Erythroblast (primary cell): ENCODE measurements around the gene GPS2.
A peak's percentile ranks its signal among the peaks of the same experiment; 100 is the strongest.
"Not testable (repeated sequence)": the region's sequence is repeated elsewhere in the genome, so short reads cannot be mapped to it uniquely, and the experiment has no call there.

ENCODE experiments used
- DNase-seq, 2 experiments: peaks; one replicate each; lab custom pipeline; 2025; lab: John Stamatoyannopoulos, UW
- GATA1 ChIP-seq: IDR thresholded peaks from 2 replicates; pipeline ENCODE4 v1.6.1; 2011; ENCODE audit warnings: low read depth, mild to moderate bottlenecking, control low read depth, low read length, moderate library complexity
- POLR2A ChIP-seq: IDR thresholded peaks from 2 replicates; pipeline ENCODE4 v1.6.1; 2011; ENCODE audit warnings: mild to moderate bottlenecking, low read length

GPS2 gene

GRCh38 chr17:7348478-7349242 is 33.5 kb upstream of the GPS2 start:
- TF ChIP-seq POLR2A (no peak), GATA1 (no peak)
- DNase-seq = no peak

- no peak for DNase-seq
- TF ChIP-seq GATA1 = no peak
- TF ChIP-seq POLR2A = no peak
Observed at GRCh38 chr17:7347630-7348477, 32.7 kb upstream of the GPS2 start.

- TF ChIP-seq GATA1 (no peak), POLR2A (no peak)
- DNase-seq = no peak
Observed at GRCh38 chr17:7346761-7347614, 31.8 kb upstream of the GPS2 start.

GRCh38 chr17:7343250-7343649 is 28.1 kb upstream of the GPS2 start:
- TF ChIP-seq GATA1 (no peak), POLR2A (no peak)
- no peak for DNase-seq

GRCh38 chr17:7341842-7342241 is 26.7 kb upstream of the GPS2 start:
- no peak for DNase-seq
- TF ChIP-seq GATA1 (no peak), POLR2A (no peak)

GRCh38 chr17:7340179-7340578 is 25.0 kb upstream of the GPS2 start:
- no peak for DNase-seq
- TF ChIP-seq POLR2A (no peak), GATA1 (no peak)

GRCh38 chr17:7337600-7337999 is 22.4 kb upstream of the GPS2 start:
- DNase-seq = not testable (repeated sequence)

GRCh38 chr17:7336240-7337175 is 21.3 kb upstream of the GPS2 start, which contains the start of gene ACAP1:
ACAP1 (plus strand) TSS chr17:7336529; CDS start chr17:7336735, 206 bp downstream.
- DNase-seq = peak; percentile 71 to 78
- TF ChIP-seq POLR2A (no peak), GATA1 (no peak)

- DNase-seq = not testable (repeated sequence)
Observed at GRCh38 chr17:7335765-7336164, 20.6 kb upstream of the GPS2 start.

GRCh38 chr17:7334938-7335538 is 19.9 kb upstream of the GPS2 start:
- no peak for DNase-seq
- TF ChIP-seq GATA1 (no peak), POLR2A (no peak)

GRCh38 chr17:7332600-7333069 is 17.5 kb upstream of the GPS2 start:
- DNase-seq = peak in 1 of 2 experiments; percentile 28

GRCh38 chr17:7332111-7332510 is 17.0 kb upstream of the GPS2 start:
- TF ChIP-seq GATA1 (no peak), POLR2A (no peak)
- DNase-seq = no peak
